HepG2 (cell line): ENCODE results near the gene ACVRL1. TPM values are rescaled to one million over a fixed set of nuclear protein-coding genes. Genes with fewer than 3 reads are reported as not detected.

ENCODE experiments used
- CEBPB ChIP-seq: IDR thresholded peaks from 2 replicates; pipeline ENCODE4 v1.6.1; 2011; ENCODE audit warnings: low read depth, low read length, improper control_type of control experiment, borderline replicate concordance
- E2F5 ChIP-seq: sonication (generic); formaldehyde crosslinking; conservative IDR thresholded peaks from 2 replicates; pipeline ENCODE4 v1.4.0; 2020; ENCODE audit warnings: missing genetic modification reagents
- FOXP1 ChIP-seq, 2 experiments: fragments of 450-650 bp in 1 of 2; IDR thresholded peaks; 2 replicates each; pipeline ENCODE4 v1.6.1; 2017 to 2018; ENCODE audit warnings: antibody characterized with exemption in 1 of 2
- HDAC2 ChIP-seq: sonication (generic); formaldehyde crosslinking; IDR thresholded peaks from 2 replicates; pipeline ENCODE4 v1.4.0; 2020; ENCODE audit warnings: missing genetic modification reagents
- HNF1A ChIP-seq, 2 experiments: sonication (generic) in 1 of 2; formaldehyde crosslinking in 1 of 2; IDR thresholded peaks; 2 replicates each; pipeline versions ENCODE4 v1.4.0 to v1.6.1; 2016 to 2020; ENCODE audit warnings: borderline replicate concordance in 1 of 2, low read depth in 1 of 2, mild to moderate bottlenecking in 1 of 2, missing genetic modification reagents in 1 of 2
- KLF16 ChIP-seq, 2 experiments: sonication (generic) in 1 of 2; formaldehyde crosslinking in 1 of 2; IDR thresholded peaks; 2 replicates each; pipeline versions ENCODE4 v1.6.1 to v1.8.0; 2016 to 2023; ENCODE audit warnings: missing genetic modification reagents in 2 of 2, missing compliant biosample characterization in 1 of 2
- LCORL ChIP-seq, 2 experiments: fragments of 450-650 bp in 1 of 2; sonication (generic) in 1 of 2; formaldehyde crosslinking in 1 of 2; IDR thresholded peaks; 2 replicates each; pipeline versions ENCODE4 v1.5.0 to v1.6.1; 2017 to 2020; ENCODE audit warnings: antibody characterized with exemption in 1 of 2, missing genetic modification reagents in 1 of 2
- LRRFIP1 ChIP-seq: sonication (generic); formaldehyde crosslinking; conservative IDR thresholded peaks from 2 replicates; pipeline ENCODE4 v1.4.0; 2020; ENCODE audit warnings: missing genetic modification reagents
- NPAS2 ChIP-seq: sonication (generic); formaldehyde crosslinking; IDR thresholded peaks from 2 replicates; pipeline ENCODE4 v1.8.0; 2022; ENCODE audit warnings: mild to moderate bottlenecking, missing genetic modification reagents, borderline replicate concordance
- SALL1 ChIP-seq: sonication (generic); formaldehyde crosslinking; IDR thresholded peaks from 2 replicates; pipeline ENCODE4 v1.8.0; 2022; ENCODE audit warnings: mild to moderate bottlenecking, missing genetic modification reagents
- XRCC5 ChIP-seq: fragments of 200-400 bp; formaldehyde crosslinking; optimal IDR thresholded peaks from 2 replicates; pipeline ENCODE3; 2017; ENCODE audit warnings: mild to moderate bottlenecking, low read length
- ZNF609 ChIP-seq: sonication (generic); formaldehyde crosslinking; IDR thresholded peaks from 2 replicates; pipeline ENCODE4 v1.4.0; 2020; ENCODE audit warnings: mild to moderate bottlenecking, missing genetic modification reagents, borderline replicate concordance
- ZNF678 ChIP-seq: sonication (generic); formaldehyde crosslinking; IDR thresholded peaks from 2 replicates; pipeline ENCODE4 v1.4.0; 2020; ENCODE audit warnings: mild to moderate bottlenecking, missing genetic modification reagents
- ZNF75D ChIP-seq: sonication (generic); formaldehyde crosslinking; IDR thresholded peaks from 2 replicates; pipeline ENCODE4 v1.8.1; 2023; ENCODE audit warnings: missing genetic modification reagents, mild to moderate bottlenecking, borderline replicate concordance
- polyA plus RNA-seq, 8 experiments: library from polyadenylated mRNA; depleted of rRNA in 3 of 8; stranded (reverse) in 7 of 8; unstranded in 1 of 8; fragments of >200 nt; fragmentation: Illumina TruSeq in 4 of 8; extraction: Trizol in 4 of 8; gene quantifications; 2 replicates each; pipeline versions ENCODE4 v1.2.1 to v1.2.3, GENCODE V29; 2011 to 2016; ENCODE audit warnings: low read depth in 4 of 8, missing spikeins in 1 of 8, mixed read lengths in 1 of 8; ENCODE audit not compliant: insufficient read depth in 1 of 8
- total RNA-seq, 5 experiments: library from RNA; depleted of rRNA; stranded (reverse); fragments of >200 nt; fragmentation: Illumina TruSeq; extraction: Trizol; gene quantifications; 2 replicates each; pipeline ENCODE4 v1.2.3, GENCODE V29; 2016; ENCODE audit warnings: low read depth in 1 of 5

Gene ACVRL1
- total and polyA plus RNA-seq, 2 of the 13 experiments (the other 11 are each of a cell fraction or from before 2014, with no cell fraction given), result not detected

GRCh38 chr12:51972422-51972812, 65.1 kb downstream of the ACVRL1 start (continued):
- TF ChIP-seq ZNF609 (CRISPR knock-in tag) (no peak), HNF1A (IDR thresholded peaks at IDR 0.05; ENCODE audit: low read depth) (peak; percentile 71), HNF1A (CRISPR knock-in tag; IDR thresholded peaks at IDR 0.05; ENCODE audit: borderline replicate concordance) (peak; percentile 58; the same call in 1 of the 2 replicates), NPAS2 (no peak), ZNF678 (CRISPR knock-in tag) (no peak), LCORL (IDR thresholded peaks at IDR 0.05) (no peak), LCORL (CRISPR knock-in tag; IDR thresholded peaks at IDR 0.05) (peak; percentile 45; the same call in 1 of the 2 replicates), XRCC5 (no peak), HDAC2 (CRISPR knock-in tag) (peak; percentile 63; the same call in 1 of the 2 replicates), E2F5 (CRISPR knock-in tag) (no peak), ZNF75D (CRISPR knock-in tag) (no peak), KLF16 (CRISPR knock-in tag; IDR thresholded peaks at IDR 0.05) (no peak), SALL1 (peak; percentile 40; the same call in 1 of the 2 replicates), LRRFIP1 (CRISPR knock-in tag) (no peak), FOXP1 (IDR thresholded peaks at IDR 0.05) (no peak), FOXP1 (CRISPR knock-in tag; IDR thresholded peaks at IDR 0.05) (peak; percentile 32; the same call in 1 of the 2 replicates), CEBPB (peak; percentile 11; the same call in 1 of the 2 replicates)
